Breast epithelium (tissue), 3 donors: ENCODE data around the gene BCL2.

Experiments used
- POLR2A ChIP-seq: fragments of 450-650 bp; IDR thresholded peaks from one replicate; pipeline ENCODE4 v1.6.1; 2016; ENCODE audit warnings: antibody characterized with exemption, mild to moderate bottlenecking, moderate library complexity
- POLR2AphosphoS5 ChIP-seq, 3 donors: sonication (generic); formaldehyde crosslinking; IDR thresholded peaks; one replicate each; pipeline ENCODE4 v1.6.1; 2017; ENCODE audit warnings: antibody characterized with exemption in 3 of 3
- TF ChIP-seq, protein P1 (sequence below), 3 donors: fragments of 450-650 bp; IDR thresholded peaks; one replicate each; pipeline ENCODE4 v1.5.1; 2016 to 2017; ENCODE audit warnings: antibody characterized with exemption in 3 of 3, mild to moderate bottlenecking in 3 of 3, moderate library complexity in 3 of 3

DNA sequence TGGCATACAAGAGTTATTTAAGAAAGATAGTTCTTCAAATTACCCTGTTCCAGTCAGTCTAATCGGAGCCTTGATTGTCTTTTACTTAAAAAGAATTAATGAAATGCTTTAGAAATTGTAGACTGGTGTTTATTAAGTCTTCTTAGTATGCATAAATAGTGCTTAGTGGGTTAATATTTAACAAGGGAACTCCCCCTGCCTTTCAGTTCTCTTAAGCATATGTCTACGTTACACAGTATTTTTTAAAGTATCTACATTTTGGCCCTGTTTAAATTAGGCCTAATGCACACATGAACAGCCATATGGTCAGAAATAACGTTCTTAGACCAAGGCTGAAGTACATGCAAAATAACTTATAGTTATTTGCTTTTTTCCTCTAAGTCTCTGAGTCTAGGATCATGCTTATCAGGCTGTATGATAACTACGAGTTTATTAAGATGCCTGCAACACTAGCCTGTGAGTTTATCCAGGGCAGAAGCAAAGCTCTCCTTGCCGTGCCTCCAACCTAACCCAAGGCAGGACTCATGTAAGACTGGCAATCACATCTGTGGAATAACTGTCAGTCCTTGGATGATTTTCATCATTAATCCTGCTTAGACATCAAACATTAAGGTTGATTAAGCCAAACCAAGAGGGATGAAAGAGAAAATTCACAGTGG is 6.7 kb downstream of the BCL2 start:
- TF ChIP-seq POLR2AphosphoS5 (IDR thresholded peaks at IDR 0.05) (no peak), POLR2A (no peak)
- TF ChIP-seq, protein P1, sequence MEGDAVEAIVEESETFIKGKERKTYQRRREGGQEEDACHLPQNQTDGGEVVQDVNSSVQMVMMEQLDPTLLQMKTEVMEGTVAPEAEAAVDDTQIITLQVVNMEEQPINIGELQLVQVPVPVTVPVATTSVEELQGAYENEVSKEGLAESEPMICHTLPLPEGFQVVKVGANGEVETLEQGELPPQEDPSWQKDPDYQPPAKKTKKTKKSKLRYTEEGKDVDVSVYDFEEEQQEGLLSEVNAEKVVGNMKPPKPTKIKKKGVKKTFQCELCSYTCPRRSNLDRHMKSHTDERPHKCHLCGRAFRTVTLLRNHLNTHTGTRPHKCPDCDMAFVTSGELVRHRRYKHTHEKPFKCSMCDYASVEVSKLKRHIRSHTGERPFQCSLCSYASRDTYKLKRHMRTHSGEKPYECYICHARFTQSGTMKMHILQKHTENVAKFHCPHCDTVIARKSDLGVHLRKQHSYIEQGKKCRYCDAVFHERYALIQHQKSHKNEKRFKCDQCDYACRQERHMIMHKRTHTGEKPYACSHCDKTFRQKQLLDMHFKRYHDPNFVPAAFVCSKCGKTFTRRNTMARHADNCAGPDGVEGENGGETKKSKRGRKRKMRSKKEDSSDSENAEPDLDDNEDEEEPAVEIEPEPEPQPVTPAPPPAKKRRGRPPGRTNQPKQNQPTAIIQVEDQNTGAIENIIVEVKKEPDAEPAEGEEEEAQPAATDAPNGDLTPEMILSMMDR (IDR thresholded peaks at IDR 0.05), result no peak
